HepG2 (cell line): ENCODE measurements around the gene CFAP221. TPM values are rescaled to one million over a fixed set of nuclear protein-coding genes. Genes with fewer than 3 reads are reported as not detected.

Source experiments
- CCAR2 ChIP-seq: fragments of 200-400 bp; formaldehyde crosslinking; optimal IDR thresholded peaks from 2 replicates; pipeline ENCODE3; 2018; ENCODE audit warnings: low read depth, mild to moderate bottlenecking, low read length, moderate library complexity
- HDAC2 ChIP-seq: sonication (generic); formaldehyde crosslinking; IDR thresholded peaks from 2 replicates; pipeline ENCODE4 v1.4.0; 2020; ENCODE audit warnings: missing genetic modification reagents
- HOXA7 ChIP-seq: sonication (generic); formaldehyde crosslinking; IDR thresholded peaks from 2 replicates; pipeline ENCODE4 v1.8.1; 2022; ENCODE audit warnings: mild to moderate bottlenecking, missing genetic modification reagents, moderate library complexity
- JDP2 ChIP-seq: sonication (generic); formaldehyde crosslinking; IDR thresholded peaks from 2 replicates; pipeline ENCODE4 v1.8.1; 2022; ENCODE audit warnings: missing genetic modification reagents, borderline replicate concordance
- NFYC ChIP-seq: IDR thresholded peaks from 2 replicates; pipeline ENCODE4 v1.6.1; 2016; ENCODE audit warnings: missing genetic modification reagents, missing compliant biosample characterization
- RBM22 ChIP-seq: fragments of 200-400 bp; formaldehyde crosslinking; optimal IDR thresholded peaks from 2 replicates; pipeline ENCODE3; 2017; ENCODE audit warnings: mild to moderate bottlenecking, low read length, moderate library complexity
- RXRA ChIP-seq: sonication (generic); formaldehyde crosslinking; IDR thresholded peaks from 2 replicates; pipeline ENCODE4 v1.5.1; 2020; ENCODE audit warnings: missing genetic modification reagents
- SALL1 ChIP-seq: sonication (generic); formaldehyde crosslinking; IDR thresholded peaks from 2 replicates; pipeline ENCODE4 v1.8.0; 2022; ENCODE audit warnings: mild to moderate bottlenecking, missing genetic modification reagents
- U2AF1 ChIP-seq: fragments of 200-400 bp; formaldehyde crosslinking; optimal IDR thresholded peaks from 2 replicates; pipeline ENCODE3; 2017; ENCODE audit warnings: mild to moderate bottlenecking, low read depth, low read length
- ZNF160 ChIP-seq: sonication (generic); formaldehyde crosslinking; IDR thresholded peaks from 2 replicates; pipeline ENCODE4 v1.8.0; 2022; ENCODE audit warnings: mild to moderate bottlenecking, inconsistent platforms, missing genetic modification reagents
- ZNF253 ChIP-seq: sonication (generic); formaldehyde crosslinking; IDR thresholded peaks from 2 replicates; pipeline ENCODE4 v1.8.0; 2022; ENCODE audit warnings: mild to moderate bottlenecking, missing genetic modification reagents, borderline replicate concordance
- ZNF296 ChIP-seq: sonication (generic); formaldehyde crosslinking; conservative IDR thresholded peaks from 2 replicates; pipeline ENCODE4 v1.5.0; 2020; ENCODE audit warnings: mild to moderate bottlenecking, missing genetic modification reagents
- ZNF329 ChIP-seq: sonication (generic); formaldehyde crosslinking; IDR thresholded peaks from 2 replicates; pipeline ENCODE4 v1.9.0; 2021; ENCODE audit warnings: low read depth, mild to moderate bottlenecking, missing genetic modification reagents
- ZNF33A ChIP-seq: sonication (generic); formaldehyde crosslinking; IDR thresholded peaks from 2 replicates; pipeline ENCODE4 v1.5.1; 2020; ENCODE audit warnings: missing genetic modification reagents, mild to moderate bottlenecking, moderate library complexity, borderline replicate concordance
- ZNF790 ChIP-seq: sonication (generic); formaldehyde crosslinking; IDR thresholded peaks from 2 replicates; pipeline ENCODE4 v1.8.0; 2022; ENCODE audit warnings: missing genetic modification reagents, mild to moderate bottlenecking, borderline replicate concordance
- polyA plus RNA-seq, 8 experiments: library from polyadenylated mRNA; depleted of rRNA in 3 of 8; stranded (reverse) in 7 of 8; unstranded in 1 of 8; fragments of >200 nt; fragmentation: Illumina TruSeq in 4 of 8; extraction: Trizol in 4 of 8; gene quantifications; 2 replicates each; pipeline versions ENCODE4 v1.2.1 to v1.2.3, GENCODE V29; 2011 to 2016; ENCODE audit warnings: low read depth in 4 of 8, missing spikeins in 1 of 8, mixed read lengths in 1 of 8; ENCODE audit not compliant: insufficient read depth in 1 of 8
- total RNA-seq, 5 experiments: library from RNA; depleted of rRNA; stranded (reverse); fragments of >200 nt; fragmentation: Illumina TruSeq; extraction: Trizol; gene quantifications; 2 replicates each; pipeline ENCODE4 v1.2.3, GENCODE V29; 2016; ENCODE audit warnings: low read depth in 1 of 5
- TF ChIP-seq, protein P1 (sequence below): sonication (generic); formaldehyde crosslinking; IDR thresholded peaks from 2 replicates; pipeline ENCODE4 v1.5.0; 2020; ENCODE audit warnings: missing genetic modification reagents
- TF ChIP-seq, protein P2 (sequence below): sonication (generic); formaldehyde crosslinking; IDR thresholded peaks from 2 replicates; pipeline ENCODE4 v1.5.0; 2020; ENCODE audit warnings: missing genetic modification reagents
- TF ChIP-seq, protein P3 (sequence below): sonication (generic); formaldehyde crosslinking; conservative IDR thresholded peaks from 2 replicates; pipeline ENCODE4 v1.8.1; 2023; ENCODE audit warnings: missing genetic modification reagents
- TF ChIP-seq, protein P4 (sequence below): sonication (generic); formaldehyde crosslinking; IDR thresholded peaks from 2 replicates; pipeline ENCODE4 v1.4.0; 2020; ENCODE audit warnings: missing genetic modification reagents

The CFAP221 gene
- total and polyA plus RNA-seq, 2 of the 13 experiments (the other 11 are each of a cell fraction or from before 2014, with no cell fraction given), result not detected

DNA sequence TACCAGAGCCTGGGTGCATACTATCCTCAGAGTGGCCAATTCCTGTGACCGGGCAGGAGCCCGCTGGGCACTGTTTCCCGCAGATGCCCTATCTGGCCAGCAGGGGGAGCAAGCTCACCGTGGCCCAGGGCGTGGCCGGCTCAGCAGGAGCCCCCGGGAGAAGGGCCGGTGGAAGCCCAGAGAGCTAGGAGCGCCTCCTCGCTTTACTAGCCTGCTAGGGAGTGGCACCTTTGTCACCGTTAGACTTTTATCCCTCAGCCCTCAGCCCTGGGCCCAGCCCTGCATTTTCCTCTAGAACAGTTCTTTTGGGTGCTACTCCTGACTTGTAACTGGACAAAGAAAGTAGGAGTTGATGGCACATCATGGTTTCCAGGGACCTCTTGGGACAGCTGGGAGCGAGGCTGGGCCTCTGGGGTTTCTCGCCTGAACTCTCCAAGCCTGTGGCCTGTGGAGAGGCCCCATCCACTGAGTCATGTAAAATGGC, 158.7 kb downstream of the CFAP221 start (continued):
- TF ChIP-seq RXRA (CRISPR knock-in tag), result peak; percentile 56; the same call in 1 of the 2 replicates
- TF ChIP-seq ZNF329 (CRISPR knock-in tag), result no peak
- TF ChIP-seq, protein P1, sequence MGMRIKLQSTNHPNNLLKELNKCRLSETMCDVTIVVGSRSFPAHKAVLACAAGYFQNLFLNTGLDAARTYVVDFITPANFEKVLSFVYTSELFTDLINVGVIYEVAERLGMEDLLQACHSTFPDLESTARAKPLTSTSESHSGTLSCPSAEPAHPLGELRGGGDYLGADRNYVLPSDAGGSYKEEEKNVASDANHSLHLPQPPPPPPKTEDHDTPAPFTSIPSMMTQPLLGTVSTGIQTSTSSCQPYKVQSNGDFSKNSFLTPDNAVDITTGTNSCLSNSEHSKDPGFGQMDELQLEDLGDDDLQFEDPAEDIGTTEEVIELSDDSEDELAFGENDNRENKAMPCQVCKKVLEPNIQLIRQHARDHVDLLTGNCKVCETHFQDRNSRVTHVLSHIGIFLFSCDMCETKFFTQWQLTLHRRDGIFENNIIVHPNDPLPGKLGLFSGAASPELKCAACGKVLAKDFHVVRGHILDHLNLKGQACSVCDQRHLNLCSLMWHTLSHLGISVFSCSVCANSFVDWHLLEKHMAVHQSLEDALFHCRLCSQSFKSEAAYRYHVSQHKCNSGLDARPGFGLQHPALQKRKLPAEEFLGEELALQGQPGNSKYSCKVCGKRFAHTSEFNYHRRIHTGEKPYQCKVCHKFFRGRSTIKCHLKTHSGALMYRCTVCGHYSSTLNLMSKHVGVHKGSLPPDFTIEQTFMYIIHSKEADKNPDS (CRISPR knock-in tag), result no peak
- TF ChIP-seq ZNF253 (CRISPR knock-in tag), result no peak
- no peak for TF ChIP-seq RBM22
- TF ChIP-seq ZNF790 (CRISPR knock-in tag), result no peak
- TF ChIP-seq ZNF296 (CRISPR knock-in tag), result no peak
- no peak for TF ChIP-seq U2AF1
- peak; percentile 31; the same call in 1 of the 2 replicates for TF ChIP-seq HDAC2 (CRISPR knock-in tag)
- TF ChIP-seq ZNF160, result no peak
- TF ChIP-seq, protein P2, sequence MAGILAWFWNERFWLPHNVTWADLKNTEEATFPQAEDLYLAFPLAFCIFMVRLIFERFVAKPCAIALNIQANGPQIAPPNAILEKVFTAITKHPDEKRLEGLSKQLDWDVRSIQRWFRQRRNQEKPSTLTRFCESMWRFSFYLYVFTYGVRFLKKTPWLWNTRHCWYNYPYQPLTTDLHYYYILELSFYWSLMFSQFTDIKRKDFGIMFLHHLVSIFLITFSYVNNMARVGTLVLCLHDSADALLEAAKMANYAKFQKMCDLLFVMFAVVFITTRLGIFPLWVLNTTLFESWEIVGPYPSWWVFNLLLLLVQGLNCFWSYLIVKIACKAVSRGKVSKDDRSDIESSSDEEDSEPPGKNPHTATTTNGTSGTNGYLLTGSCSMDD (CRISPR knock-in tag), result no peak
- no peak for TF ChIP-seq HOXA7 (CRISPR knock-in tag)
- no peak for TF ChIP-seq NFYC (CRISPR knock-in tag)
- TF ChIP-seq JDP2 (CRISPR knock-in tag), result no peak
- no peak for TF ChIP-seq CCAR2
- peak; percentile 82 for TF ChIP-seq SALL1 (CRISPR knock-in tag)
- TF ChIP-seq, protein P3, sequence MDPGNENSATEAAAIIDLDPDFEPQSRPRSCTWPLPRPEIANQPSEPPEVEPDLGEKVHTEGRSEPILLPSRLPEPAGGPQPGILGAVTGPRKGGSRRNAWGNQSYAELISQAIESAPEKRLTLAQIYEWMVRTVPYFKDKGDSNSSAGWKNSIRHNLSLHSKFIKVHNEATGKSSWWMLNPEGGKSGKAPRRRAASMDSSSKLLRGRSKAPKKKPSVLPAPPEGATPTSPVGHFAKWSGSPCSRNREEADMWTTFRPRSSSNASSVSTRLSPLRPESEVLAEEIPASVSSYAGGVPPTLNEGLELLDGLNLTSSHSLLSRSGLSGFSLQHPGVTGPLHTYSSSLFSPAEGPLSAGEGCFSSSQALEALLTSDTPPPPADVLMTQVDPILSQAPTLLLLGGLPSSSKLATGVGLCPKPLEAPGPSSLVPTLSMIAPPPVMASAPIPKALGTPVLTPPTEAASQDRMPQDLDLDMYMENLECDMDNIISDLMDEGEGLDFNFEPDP, result no peak
- TF ChIP-seq, protein P4, sequence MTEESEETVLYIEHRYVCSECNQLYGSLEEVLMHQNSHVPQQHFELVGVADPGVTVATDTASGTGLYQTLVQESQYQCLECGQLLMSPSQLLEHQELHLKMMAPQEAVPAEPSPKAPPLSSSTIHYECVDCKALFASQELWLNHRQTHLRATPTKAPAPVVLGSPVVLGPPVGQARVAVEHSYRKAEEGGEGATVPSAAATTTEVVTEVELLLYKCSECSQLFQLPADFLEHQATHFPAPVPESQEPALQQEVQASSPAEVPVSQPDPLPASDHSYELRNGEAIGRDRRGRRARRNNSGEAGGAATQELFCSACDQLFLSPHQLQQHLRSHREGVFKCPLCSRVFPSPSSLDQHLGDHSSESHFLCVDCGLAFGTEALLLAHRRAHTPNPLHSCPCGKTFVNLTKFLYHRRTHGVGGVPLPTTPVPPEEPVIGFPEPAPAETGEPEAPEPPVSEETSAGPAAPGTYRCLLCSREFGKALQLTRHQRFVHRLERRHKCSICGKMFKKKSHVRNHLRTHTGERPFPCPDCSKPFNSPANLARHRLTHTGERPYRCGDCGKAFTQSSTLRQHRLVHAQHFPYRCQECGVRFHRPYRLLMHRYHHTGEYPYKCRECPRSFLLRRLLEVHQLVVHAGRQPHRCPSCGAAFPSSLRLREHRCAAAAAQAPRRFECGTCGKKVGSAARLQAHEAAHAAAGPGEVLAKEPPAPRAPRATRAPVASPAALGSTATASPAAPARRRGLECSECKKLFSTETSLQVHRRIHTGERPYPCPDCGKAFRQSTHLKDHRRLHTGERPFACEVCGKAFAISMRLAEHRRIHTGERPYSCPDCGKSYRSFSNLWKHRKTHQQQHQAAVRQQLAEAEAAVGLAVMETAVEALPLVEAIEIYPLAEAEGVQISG (CRISPR knock-in tag), result peak; percentile 42; the same call in 1 of the 2 replicates
- no peak for TF ChIP-seq ZNF33A (CRISPR knock-in tag)
